HG03025 (cell line): Measurements from ENCODE around the gene KRCC1.
A peak's percentile ranks its signal among the peaks of the same experiment; 100 is the strongest.

Experiments
- ATAC-seq: cut with Tn5 transposase; IDR thresholded peaks from one replicate; pipeline ENCODE4 v1.9.1; 2021; ENCODE audit warnings: mild to moderate bottlenecking, moderate library complexity; ENCODE audit not compliant: unreplicated experiment, low FRiP score

The KRCC1 gene

DNA sequence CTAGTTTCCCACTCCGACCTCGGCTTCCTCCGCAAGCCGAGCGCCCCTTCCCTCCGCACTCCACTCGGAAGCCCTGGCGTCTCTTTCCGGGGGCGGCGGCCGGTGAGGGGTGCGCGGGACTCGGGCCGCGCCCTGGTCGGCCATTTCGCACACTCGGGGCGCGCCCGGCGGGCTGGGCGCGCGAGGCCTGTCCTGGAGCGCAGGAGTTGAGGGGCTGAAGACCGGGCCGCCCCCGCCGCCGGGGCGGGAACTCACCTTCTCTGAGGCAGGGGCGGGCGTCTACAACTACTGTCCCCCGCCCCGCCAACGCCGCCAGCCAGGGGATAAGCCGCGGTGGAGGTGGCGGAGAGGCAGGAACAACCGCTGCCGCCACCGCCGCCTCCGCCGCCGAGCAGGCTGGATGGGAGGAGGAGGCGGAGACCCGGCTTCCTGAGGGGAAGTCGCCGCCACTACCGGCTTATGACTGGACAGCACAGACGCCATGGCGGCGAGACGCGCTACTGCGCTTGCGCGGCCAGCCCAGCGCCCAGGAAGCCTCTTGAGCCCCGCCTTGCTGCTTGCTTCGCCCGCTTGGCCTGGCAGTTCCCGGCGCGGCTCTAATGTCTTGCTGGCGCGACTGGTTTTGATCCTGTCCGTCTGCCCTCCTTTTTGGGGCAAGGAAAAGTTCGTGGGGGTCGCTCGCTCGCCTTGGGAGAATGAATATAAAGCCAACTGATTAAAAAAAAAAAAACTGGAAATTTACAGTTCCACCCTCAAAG lies at the start of gene KRCC1:
Gene KRCC1 (minus strand): TSS at position 413 of the 758 bp plus-strand sequence. CDS start 27,220 bp downstream, outside the sequence.
- ATAC-seq, result peak; percentile 95

DNA sequence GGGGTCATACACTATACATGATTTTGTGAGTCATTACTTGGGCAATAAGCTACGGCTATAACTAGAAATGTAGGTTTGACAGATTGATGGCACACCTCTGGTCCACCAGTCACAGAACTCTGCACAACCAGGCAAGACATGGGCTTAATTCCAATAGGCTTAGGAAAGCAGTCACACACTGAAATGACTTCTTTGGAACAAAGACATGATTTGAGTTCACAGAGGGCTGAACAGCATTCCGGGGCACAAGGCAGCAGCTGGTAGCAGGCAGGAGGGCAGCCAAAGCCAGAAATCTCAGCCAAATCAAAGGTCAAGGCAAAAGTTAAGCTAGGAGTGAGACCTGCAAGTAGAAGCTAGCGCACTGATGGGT lies 44.9 kb upstream of the KRCC1 start:
- no peak for ATAC-seq

DNA sequence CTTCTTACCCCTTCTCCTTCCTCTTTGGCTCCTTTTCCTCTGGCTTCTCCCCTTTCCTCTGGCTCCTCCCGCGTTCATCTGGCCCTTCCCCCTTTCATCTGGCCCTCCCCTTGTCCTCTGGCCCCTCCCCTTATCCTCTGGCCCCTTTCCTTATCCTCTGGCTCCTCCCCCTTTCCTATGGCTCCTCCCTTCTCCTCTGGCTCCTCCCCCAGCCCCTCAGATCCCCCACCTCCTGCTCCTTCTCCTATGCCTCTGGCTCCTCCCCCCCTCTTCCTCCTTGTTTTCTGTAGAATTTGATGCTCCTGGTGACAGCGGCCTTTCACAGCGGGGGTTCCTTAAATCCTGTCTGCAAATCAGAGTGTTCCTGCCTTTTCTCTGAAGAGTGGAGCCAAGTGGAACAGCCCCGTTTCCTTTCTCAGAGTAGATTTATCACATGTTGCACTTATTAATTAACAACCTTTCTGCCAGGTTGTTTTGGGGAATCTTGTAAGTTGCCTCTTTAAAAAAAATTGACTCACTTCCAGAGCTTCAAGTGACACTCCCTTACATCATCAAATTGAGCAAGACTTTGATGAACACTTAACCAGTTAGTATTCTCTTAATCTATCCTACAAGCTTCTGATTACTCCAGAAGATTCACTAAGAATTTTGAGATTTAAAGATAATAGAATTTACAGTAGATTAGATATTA lies 44.4 kb upstream of the KRCC1 start:
- ATAC-seq, result no peak

DNA sequence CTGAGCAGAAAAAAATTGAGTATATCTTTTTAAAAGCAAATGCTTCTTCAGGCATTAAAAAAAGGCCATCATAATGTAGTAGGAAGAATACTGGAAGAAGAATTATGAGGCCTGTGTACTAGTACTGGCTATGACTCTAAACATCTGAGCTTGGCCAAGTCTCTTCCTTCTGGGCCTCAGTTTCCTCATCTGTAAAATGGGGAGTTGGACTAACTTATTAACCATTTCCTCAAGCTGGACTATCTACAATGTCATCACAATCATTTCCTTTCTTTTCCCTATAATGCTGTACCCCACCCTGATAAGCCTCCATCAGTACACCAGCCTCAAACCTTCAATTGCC lies 42.9 kb upstream of the KRCC1 start:
- no peak for ATAC-seq

DNA sequence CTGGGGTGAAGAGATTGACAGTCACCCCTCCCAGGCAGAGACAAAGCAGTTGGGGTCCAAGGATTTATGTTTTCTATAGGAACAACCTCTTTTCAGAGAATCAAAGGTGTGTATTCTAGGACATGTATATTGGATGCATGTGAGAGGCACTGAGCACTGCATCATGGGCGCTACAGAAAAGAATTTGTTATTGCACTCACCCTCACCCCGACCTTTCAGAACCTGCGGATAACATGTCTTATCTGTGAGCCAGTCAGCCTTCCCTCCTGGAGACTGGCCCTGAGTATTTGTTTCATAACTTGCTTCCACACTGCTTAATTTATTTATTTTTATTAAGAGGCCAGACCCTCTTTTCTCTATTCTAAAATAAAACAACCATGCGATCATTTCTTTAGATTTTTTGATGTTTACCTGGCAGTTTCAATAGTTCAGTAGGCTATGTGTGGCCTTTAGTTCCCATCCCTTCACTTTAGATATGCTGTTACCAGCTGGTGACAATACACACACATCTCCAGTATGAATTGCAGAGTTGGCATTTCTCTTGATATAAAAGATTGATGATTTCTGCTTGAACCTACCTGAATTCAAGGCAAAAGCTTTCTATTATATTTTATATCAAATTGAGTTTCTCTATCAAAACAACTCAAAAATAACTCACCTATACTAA lies 42.4 kb upstream of the KRCC1 start:
- ATAC-seq, result no peak

DNA sequence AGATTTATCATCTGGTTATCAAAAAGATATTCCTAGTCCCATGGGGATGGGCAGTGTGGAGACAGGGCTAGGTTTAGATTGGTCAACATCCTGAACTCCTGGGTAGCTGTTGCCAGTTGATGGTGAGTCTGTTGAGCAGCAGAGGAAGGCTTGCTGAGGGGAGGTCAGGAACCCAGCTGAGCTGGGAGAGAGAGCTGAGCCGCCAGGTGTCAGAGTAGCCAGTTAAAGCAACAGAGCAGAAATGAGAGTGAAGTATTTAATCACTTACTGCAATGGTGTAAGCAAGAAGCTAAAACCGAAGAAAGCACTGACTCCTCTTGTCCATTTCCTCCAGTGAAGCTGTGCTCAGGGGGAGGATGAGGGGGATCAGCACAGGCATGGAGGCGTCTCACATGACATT lies 41.6 kb upstream of the KRCC1 start:
- no peak for ATAC-seq

DNA sequence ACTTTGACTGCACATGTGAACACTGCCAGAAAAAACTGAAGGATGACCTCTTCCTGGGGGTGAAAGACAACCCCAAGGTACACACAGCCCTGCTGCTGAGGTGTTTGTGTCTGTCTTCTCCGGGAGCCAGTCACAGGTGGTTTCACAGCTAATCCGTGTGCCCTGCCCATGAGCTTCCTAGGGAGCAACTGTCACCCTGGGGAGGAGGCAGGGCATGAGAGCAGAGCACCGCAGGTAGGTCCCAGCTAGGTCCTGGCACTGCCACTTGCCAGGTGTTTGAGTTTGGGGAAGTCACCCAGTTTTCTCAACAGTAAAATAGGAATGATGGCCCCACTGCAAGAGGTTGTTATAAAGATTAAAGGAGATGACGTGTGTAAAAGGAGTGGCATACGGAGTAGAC lies 41.1 kb upstream of the KRCC1 start:
- ATAC-seq, result no peak

DNA sequence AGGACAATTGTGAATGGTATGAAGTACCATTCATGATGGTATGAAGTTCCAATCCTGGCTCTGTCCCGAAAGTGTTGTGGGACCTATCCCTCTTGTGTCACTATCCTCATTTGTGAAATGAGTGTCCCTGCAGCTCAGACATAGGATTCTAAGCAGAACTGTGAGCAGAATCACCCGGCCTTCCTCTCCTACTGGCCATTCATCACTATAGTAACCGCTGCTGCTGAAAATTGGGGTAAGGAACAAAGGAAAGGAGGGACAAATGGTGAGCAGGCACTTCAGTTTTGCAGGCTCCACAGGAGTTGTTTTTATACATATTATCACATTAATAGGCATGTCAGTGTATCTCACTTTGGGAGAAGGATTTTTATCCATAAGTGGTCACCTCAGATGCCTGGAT lies 39.4 kb upstream of the KRCC1 start:
- no peak for ATAC-seq

DNA sequence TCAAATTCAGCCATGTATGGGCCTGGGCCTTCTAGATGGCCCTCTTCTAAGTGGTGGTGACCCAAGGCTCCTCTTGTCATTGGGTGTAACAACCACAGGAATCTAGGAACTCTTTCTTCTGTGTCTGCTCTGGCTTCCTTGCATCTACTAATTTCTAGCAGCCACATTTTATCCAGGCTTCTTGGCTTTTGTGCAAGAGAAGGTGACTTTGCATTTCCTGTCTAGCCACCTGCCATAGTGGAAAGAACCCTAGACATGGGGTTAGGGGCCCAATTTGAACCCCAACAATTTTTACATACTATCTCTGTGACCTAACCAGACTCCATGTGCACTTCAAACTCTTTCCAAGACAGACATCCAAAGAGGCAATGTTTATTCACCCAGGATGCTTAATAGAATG lies 37.2 kb upstream of the KRCC1 start:
- no peak for ATAC-seq

DNA sequence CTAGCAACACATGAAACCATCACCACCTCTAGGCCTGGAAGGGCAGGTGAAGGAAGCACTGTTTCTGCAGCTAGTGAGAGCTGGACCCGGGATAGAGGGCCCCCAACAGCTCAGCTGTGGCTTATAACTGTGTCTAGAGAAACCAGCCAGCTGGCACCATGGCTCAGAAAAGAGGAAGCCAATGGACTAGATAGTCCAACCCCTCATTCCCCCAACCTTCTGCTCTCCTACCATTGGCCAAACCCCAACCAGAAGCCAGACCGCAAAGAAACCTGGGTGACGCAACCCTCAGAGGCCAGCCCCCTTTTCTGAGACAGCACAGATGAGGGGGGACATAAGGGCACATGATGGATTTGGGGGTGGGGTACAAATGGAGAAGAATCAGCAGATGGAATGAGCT lies 36.4 kb upstream of the KRCC1 start:
- ATAC-seq, result no peak

DNA sequence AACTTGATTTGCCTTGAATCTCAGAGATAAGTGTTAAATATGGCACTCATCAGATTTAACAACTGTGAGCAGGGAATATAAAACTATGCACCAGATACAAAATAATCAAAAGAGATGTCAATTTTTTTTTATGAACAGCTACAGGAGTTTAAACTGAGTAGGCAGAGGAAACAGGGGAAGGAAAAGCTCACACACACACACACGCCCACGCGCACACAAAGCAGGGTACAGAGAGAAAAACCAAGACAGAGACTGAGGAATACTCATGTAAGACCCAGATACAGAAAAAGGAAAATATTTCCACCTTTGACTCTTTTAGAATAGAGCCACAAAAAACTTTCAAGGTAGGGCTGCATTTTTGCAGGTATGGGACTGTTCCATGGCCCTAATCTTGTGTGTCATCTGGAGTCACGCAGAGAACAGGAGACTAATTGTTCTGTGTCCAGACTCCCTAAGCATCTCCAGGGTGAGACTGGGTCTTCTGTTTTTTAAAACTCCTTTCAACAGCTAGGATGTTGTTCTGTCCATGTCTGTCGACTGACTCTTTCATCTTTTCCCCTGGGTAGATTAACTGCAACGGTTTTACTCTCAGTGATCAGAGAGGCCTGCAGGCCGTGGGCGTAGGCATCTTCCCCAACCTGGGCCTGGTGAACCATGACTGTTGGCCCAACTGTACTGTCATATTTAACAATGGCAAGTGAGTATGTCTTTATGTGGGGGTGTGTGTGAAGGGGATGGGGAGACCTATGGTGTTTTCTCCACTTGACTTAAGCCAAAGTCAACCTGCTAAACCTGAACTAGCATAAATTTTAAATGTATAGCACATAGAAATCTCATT lies 35.1 kb upstream of the KRCC1 start:
- no peak for ATAC-seq

DNA sequence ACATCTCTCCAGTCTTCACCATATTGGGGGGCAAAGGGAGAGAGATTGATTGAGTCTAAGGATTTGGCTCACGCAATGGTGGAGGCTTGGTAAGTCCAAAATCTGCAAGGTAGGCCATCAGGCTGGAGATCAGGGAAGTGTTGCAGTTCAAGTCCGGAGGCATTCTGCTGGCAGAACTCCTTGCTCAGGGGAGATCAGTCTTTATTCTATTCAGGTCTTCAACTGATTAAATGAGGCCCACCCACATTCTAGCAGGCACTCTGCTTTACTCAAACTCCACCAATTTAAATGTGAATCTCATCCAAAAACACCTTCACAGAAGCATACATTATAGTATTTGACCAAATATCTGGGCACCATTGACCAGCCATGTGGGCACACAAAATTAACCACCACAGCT lies 33.4 kb upstream of the KRCC1 start:
- ATAC-seq, result no peak

DNA sequence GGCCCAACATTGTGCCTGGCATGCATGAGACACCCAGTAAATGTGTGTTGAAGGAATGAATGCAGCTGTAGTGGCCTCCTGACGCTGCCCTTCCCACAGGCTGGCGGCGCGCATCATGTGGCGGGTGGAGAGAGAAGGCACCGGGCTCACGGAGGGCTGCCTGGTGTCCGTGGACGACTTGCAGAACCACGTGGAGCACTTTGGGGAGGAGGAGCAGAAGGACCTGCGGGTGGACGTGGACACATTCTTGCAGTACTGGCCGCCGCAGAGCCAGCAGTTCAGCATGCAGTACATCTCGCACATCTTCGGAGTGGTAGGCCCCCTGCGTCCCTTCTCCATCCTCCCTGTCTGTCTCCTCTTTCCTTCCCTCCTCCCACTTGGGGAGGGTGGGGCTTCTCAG lies 32.2 kb upstream of the KRCC1 start:
- no peak for ATAC-seq

DNA sequence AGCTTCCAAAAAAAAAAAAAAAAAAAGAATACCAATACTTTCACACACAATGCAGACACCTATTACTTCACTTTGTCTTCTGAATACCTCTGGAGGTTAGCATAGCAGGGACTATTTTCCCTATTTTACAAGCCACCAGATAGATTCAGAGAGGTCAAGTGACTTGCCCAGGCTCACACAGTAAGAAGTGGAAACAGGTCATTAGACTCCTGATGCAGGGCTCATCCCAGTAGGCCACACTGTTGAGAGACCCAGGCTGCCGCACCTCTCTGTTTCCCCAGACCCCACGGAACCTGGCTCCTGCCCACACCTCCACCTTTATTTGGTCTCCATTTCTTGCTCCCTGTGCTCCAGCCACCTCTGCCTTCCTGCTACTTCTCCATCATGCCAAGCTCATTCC lies 31.5 kb upstream of the KRCC1 start:
- no peak for ATAC-seq

DNA sequence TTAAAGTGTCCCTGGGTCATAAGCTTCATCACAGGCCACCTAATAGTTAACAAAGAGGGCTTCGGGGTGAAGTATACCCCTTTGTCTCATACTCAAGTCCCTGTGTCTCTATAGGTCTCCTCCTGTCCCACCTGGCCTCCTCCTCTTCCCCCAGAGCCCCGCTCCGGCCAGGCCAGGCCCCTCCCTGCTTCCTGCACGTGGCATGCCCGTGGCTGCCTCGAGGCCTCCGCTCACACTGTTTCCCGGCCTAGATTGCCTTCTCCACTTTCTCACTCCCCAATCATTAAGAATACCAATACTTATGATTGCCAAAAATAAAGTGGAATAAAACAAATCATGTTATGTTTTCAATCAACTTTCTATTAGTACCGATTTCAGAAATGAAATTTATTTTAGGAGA lies 30.8 kb upstream of the KRCC1 start:
- ATAC-seq, result no peak

DNA sequence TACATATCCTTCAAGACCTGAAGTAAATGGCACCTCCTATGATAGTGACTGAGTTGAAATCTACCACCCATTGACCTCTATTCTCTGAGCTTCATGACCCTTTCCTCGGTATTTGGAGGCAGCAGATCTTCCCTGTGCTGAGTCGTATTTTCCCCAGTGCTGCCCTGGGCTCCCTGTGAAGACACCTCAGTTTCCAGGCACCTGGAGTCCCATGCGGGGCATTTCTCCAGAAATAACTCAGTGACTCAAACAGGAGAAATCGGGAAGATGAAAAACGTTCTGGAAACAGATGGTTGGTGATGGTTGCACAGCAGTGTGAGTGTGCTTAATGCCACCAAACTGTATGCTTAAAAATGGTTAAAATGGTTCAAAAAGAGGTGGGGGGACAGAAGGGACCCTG lies 30.0 kb upstream of the KRCC1 start:
- no peak for ATAC-seq

DNA sequence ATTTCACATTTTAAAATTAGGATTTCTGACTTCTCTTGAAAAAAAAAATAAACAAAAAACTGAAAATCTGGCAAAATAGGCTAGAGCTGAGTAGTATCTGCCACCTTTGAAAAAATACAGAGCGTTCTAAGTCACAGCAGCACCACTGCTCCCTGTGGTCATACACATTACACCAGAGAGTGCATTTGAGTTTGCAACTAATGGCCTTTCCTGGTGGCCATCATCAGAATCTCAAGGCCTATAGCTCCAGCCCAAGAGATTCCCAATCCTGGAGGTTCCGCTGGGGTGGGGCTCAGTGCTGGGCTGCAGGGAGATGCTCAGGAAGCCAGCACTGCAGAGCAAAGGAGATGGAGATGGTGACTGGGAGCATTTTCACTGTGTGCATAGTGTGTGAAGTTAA lies 29.5 kb upstream of the KRCC1 start:
- ATAC-seq, result no peak

DNA sequence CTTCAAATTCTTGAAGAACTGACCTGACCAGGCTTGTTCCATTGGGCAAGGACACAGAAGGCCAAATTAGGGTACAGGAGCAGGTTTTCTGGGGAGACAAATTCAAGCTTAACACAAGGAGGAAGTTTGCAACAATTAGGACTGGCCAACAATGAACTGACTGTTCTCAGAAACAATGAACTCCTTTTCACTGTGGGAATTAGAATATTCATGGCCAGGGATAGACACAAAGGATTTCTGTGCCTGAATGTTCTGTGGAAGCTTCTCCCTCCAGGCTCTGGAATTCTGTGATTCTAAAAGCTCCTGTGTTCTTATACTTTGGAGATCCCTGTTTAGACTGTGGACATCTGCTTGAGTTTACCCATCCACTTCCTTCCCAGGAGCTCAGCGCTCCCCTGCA lies 27.2 kb upstream of the KRCC1 start:
- no peak for ATAC-seq

DNA sequence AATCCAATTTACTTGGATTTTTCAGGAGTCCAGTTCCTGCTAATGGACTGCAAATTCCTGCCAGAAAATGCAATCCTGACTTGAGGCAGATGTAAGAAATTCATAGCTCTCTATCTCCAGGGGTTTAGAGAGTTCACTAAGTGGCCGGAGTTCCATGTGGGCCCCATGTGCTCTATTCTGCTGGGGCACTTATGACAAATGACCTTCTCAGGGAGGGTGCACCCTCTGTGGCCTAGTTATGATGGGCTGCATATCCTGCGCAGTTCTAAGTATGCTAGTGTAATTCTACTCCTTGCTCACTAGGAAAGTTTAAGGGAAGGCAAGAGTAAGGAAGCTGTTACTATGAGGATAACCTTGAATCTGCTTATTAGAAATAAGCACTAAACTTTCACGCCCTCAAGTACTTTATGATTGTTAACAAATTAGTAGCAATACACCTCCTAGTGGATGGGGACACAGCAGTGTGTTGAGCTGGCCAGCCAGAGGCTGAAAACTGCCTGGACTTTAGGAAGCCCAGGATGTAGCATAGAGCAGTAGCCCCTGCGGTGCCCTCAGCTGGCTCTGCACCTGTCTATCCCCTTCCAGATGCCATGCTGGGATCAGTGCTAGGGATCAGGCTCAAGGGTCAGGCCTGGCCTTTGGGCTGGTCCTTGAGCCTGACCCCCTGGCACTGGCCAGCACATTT lies 26.5 kb upstream of the KRCC1 start:
- no peak for ATAC-seq

DNA sequence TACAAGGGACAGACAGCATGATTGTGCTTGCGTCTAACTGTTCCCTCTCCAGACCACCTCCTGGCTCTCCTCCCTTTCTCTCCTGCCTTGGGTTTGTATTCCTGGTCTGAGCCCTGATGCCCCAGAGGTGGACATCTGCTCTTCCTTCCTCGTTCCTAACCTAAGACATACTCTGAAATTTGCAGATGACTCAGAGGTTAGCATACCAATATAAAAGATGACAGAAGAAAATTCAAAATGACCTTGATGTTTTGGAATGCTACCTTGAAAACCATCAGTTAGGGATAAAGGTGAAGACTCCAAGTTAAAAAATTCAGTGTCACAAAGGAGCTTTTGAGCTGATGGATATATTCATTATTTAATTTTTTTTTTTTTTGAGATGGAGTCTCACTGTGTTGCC lies 25.0 kb upstream of the KRCC1 start:
- ATAC-seq, result no peak
